HG02763 (cell line): ENCODE measurements around the gene REXO1.

Source experiments
- ATAC-seq: cut with Tn5 transposase; IDR thresholded peaks from one replicate; pipeline ENCODE4 v1.9.1; 2021; ENCODE audit warnings: mild to moderate bottlenecking, moderate library complexity; ENCODE audit not compliant: unreplicated experiment

REXO1 gene

GRCh38 chr19:1862424-1863327, 14.4 kb upstream of the REXO1 start:
- peak; percentile 2 for ATAC-seq

GRCh38 chr19:1862068-1862423, 13.8 kb upstream of the REXO1 start:
- no peak for ATAC-seq

- ATAC-seq = no peak
Observed at GRCh38 chr19:1861599-1862031, 13.3 kb upstream of the REXO1 start.

GRCh38 chr19:1860821-1861598, 12.7 kb upstream of the REXO1 start:
- ATAC-seq = no peak

- no peak for ATAC-seq
Observed at GRCh38 chr19:1860042-1860775, 11.9 kb upstream of the REXO1 start.

DNA sequence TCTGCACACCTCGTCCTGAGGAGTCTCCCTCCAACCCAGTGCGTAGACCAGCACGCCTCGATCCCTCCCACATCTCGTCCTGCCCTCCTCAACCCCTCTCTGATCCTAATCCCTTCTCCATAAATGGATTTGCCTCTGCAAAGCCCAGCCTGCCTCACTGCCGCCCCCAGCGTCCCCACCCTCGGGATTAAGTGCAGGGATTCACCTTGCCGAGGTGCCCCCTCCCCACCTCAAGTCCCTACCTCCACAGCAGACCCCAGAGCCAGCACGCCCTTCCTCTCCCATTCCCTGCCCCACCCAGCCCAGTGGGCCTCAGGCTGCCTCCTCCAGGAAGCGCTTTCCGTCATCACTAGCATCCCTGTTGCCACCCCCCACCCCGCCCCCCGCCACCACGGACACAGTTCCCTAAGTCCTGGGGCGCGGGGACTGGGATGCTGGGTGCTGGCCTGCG, 11.1 kb upstream of the REXO1 start:
- ATAC-seq = no peak

- ATAC-seq = no peak
Observed at GRCh38 chr19:1858412-1859081, 10.3 kb upstream of the REXO1 start.

- ATAC-seq = no peak
Observed at GRCh38 chr19:1857648-1858326, 9.5 kb upstream of the REXO1 start.

- ATAC-seq = peak; percentile 28
Observed at GRCh38 chr19:1856698-1857603, 8.7 kb upstream of the REXO1 start.

DNA sequence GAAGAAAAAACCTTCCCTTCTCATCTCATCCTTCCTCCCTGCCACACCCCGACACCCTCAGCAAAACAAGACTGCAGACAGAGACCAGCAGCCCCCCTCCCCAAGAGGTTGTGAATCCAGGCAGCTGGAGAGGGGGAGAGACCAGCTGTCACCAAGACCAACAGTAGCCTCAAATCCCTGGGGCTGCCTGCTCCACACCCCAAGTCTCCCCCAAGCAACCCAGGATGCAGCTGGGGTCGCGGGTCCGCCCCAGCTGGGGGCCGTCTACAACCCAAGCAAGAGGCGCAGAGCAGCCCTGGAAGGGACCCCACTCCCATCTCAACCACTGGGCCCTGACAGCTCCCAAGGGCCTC, 8.0 kb upstream of the REXO1 start:
- ATAC-seq = no peak

DNA sequence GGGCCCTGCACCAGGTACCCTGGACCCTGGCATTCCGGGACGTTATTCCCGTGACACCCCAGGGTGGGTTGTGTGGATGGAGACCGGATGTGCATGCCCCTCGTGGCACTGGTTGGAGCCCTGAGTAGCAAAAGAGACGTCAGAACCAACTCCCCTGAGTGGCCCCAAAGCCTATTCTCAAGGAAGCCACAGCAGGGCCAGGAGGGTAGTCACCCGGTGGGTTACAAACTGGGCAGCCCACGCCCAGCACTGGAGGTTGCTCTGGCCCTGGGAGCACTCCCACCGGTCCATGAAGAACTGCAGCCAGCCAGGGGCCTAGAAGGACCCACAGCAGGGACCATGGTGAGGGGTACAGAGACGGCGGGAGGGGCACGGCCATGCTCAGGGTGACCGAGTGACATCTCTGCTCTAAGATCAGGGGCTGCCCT, 7.6 kb upstream of the REXO1 start:
- ATAC-seq = no peak

- peak; percentile 50 for ATAC-seq
Observed at GRCh38 chr19:1855040-1855827, 7.0 kb upstream of the REXO1 start.

GRCh38 chr19:1854542-1855039, 6.3 kb upstream of the REXO1 start:
- no peak for ATAC-seq

DNA sequence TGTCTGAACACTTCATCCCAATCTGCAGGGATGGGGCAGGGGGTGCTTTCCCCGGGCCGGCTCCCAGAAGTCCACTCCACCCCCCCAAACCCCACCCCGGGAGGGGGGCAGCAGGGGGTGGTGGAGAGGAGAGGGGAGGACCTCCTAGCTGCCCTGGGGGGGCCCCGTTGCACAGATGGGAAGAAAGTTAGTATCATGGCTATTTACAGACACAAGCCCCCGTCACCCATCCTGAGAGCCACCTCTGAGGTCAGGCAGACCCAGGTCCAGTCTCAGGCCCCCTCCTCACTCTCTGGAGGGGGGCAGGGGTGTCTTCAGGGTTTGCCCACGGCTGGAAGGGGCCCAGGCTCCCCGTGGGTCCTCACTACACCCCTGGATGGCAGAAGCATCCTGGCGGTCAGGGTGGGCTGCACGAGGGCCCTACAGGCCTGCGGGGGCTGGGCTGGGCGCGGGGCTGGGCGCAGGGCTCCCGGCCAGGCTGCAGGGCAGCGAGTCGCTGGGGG, 5.8 kb upstream of the REXO1 start:
- no peak for ATAC-seq

DNA sequence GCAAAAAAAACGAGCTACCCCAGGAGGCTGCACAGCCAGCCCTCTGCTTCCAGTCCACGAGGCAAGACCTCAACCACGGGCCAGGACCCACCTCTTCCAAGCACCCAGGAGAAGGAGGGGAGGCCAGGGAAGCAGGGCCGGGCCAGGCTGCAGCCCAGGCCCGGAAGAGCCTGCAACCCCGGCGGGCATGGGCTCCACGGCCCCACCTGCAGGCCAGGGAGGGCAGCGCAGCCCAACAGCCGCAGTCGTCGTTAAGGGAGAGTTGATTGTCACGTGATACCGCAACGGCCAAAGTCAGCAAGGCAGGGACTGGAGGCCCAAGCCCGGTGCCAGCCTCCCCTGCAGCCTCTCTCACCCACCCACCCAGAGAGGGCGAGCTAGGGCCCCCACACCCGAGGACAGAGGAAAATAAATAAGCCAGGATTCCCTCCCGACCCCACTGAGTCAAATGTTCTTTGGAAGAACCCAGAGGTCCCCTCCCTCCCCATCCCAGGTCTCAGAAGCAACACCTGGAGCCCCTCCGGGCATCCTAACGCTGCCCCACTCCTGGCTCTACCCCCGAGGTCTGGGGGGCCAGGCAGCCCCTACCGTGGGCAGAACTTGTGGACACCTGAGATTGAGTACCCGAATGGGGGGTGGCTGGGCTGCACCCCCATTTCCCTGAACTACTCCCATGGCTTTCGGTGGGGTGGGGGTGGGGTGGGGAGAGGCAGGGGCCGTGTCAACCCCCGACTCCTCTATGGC, 5.2 kb upstream of the REXO1 start:
- no peak for ATAC-seq

DNA sequence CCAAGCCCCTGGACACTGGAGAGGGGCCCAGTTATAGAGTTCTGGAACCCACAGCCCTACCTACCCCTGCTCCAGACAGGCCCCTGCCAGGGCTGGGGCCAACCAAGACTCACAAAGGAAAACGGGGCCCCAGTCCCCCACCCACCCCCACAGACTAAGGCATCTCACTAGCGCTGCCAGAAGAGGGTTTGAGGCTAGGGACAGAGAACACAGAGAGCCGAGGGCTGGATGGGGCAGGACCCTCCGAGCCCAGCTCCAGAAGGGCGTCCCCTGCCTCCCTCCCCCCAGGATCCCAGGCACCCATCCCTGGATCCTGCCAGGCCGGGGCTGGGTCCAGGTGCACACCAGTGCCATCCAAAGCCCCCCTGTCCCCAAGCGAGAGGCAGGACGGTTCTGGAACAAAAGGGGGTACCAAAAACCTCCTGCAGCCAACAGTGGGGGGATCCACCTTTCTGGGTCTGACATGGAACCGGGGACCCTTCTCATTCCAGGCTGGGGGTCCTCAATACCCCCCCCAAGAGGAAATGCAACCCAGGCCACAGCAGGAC, 4.4 kb upstream of the REXO1 start:
- ATAC-seq = no peak
